Activated CD4-positive, alpha-beta memory T cell treated with anti-CD3 and anti-CD28 coated beads, Interleukin-2, amount 10 ng/mL, durations not matched to agents 7 days and 5 days (primary cell): ENCODE results near the gene ST6GALNAC4. TPM values are rescaled to one million over a fixed set of nuclear protein-coding genes. Genes with fewer than 3 reads are reported as not detected.

Experiments used
- CTCF ChIA-PET: fragments of 350-600 bp; sonication (Branson Sonifier 250); formaldehyde crosslinking; loops from one replicate; lab custom pipeline; 2021; ENCODE audit warnings: antibody characterized with exemption, inconsistent platforms; lab: Charles Lee
- POLR2A ChIA-PET: fragments of 350-600 bp; sonication (Branson Sonifier 250); formaldehyde crosslinking; loops from one replicate; lab custom pipeline; 2021; ENCODE audit warnings: antibody characterized with exemption; lab: Charles Lee
- DNase-seq: peaks from one replicate; pipeline ENCODE4 v3.0.0-alpha.2; 2020
- H3K27ac Mint-ChIP-seq: one replicate; pipeline ENCODE4 v1.8.0; 2021; ENCODE audit warnings: mild to moderate bottlenecking, mixed read lengths
- H3K27me3 Mint-ChIP-seq: one replicate; pipeline ENCODE4 v1.8.0; 2021; ENCODE audit warnings: mixed read lengths
- H3K36me3 Mint-ChIP-seq: one replicate; pipeline ENCODE4 v1.8.0; 2021; ENCODE audit warnings: low read depth, mixed read lengths
- H3K4me1 Mint-ChIP-seq: one replicate; pipeline ENCODE4 v1.8.0; 2021; ENCODE audit warnings: mixed read lengths
- H3K4me3 Mint-ChIP-seq: one replicate; pipeline ENCODE4 v1.8.0; 2021; ENCODE audit warnings: mild to moderate bottlenecking, mixed read lengths
- H3K9me3 Mint-ChIP-seq: one replicate; pipeline ENCODE4 v1.8.0; 2021; ENCODE audit warnings: mixed read lengths
- total RNA-seq, 2 experiments: library from RNA; stranded (reverse); gene quantifications; one replicate each; pipeline ENCODE4 v1.2.3, GENCODE V29; 2021

Gene ST6GALNAC4
- total RNA-seq, 2 experiments from 2014 or later = 19.4 to 21.5 TPM

GRCh38 chr9:127869310-127870152 lies 47.3 kb downstream of the ST6GALNAC4 start:
- DNase-seq = peak; percentile 83
- Mint-ChIP-seq H3K36me3 (peaks cover 19% of the 10 kb centered on the region), H3K27ac (no peak overlapping the region), H3K9me3 (no peaks in the 10 kb centered on the region), H3K4me1 (peaks cover 17% of the 10 kb centered on the region), H3K4me3 (no peak overlapping the region), H3K27me3 (no peaks in the 10 kb centered on the region)
- ChIA-PET POLR2A (interaction anchor here (0.7 to 2.2 kb wide), 12 partner anchors 9 to 419 kb away, joined by 3 to 9 read pairs (median 4); partner anchors contain the start of genes CDK9, FPGS, LRSAM1 and RPL12), CTCF (interaction anchor here (0.6 to 5.9 kb wide), 51 partner anchors 8 to 742 kb away, joined by 3 to 49 read pairs (median 5); partner anchors contain the start of genes CDK9, ENG, FPGS and PIP5KL1)

- Mint-ChIP-seq H3K27ac (no peak overlapping the region), H3K4me1 (peaks cover 18% of the 10 kb centered on the region), H3K9me3 (no peaks in the 10 kb centered on the region), H3K36me3 (peaks cover 19% of the 10 kb centered on the region), H3K4me3 (no peak overlapping the region), H3K27me3 (no peaks in the 10 kb centered on the region)
- CTCF ChIA-PET = interaction anchor here (1.0 to 5.9 kb wide), 12 partner anchors 13 to 281 kb away, joined by 3 to 49 read pairs (median 9); partner anchors contain the start of genes CDK9, ENG, SH2D3C and ST6GALNAC4
- POLR2A ChIA-PET = interaction anchor here (1.0 to 1.9 kb wide), 4 partner anchors 15 to 83 kb away, joined by 4 to 8 read pairs (median 4); partner anchors contain the start of genes CDK9 and FPGS
- DNase-seq = no peak
Measured at GRCh38 chr9:127868278-127868902, 48.5 kb downstream of the ST6GALNAC4 start.

GRCh38 chr9:127867356-127868277 lies 49.2 kb downstream of the ST6GALNAC4 start:
- H3K4me1 Mint-ChIP-seq = peaks cover 24% of the 10 kb centered on the region
- no peak overlapping the region for H3K4me3 Mint-ChIP-seq
- no peak overlapping the region for H3K27ac Mint-ChIP-seq
- peaks cover 19% of the 10 kb centered on the region for H3K36me3 Mint-ChIP-seq
- DNase-seq = no peak
- H3K27me3 Mint-ChIP-seq = no peaks in the 10 kb centered on the region
- ChIA-PET CTCF (interaction anchor here (0.6 to 1.3 kb wide), 2 partner anchors 25 to 133 kb away, joined by 3 to 4 read pairs; partner anchors contain the start of gene TOR2A), POLR2A (interaction anchor here (1.2 kb wide), 1 partner anchor 15 kb away, joined by 4 read pairs; no protein-coding TSS in a partner anchor)
- H3K9me3 Mint-ChIP-seq = no peaks in the 10 kb centered on the region

GRCh38 chr9:127866535-127866934 lies 50.3 kb downstream of the ST6GALNAC4 start:
- no peaks in the 10 kb centered on the region for H3K27me3 Mint-ChIP-seq
- peaks cover 19% of the 10 kb centered on the region for H3K36me3 Mint-ChIP-seq
- H3K27ac Mint-ChIP-seq = no peak overlapping the region
- ChIA-PET CTCF (interaction anchor here (1.3 kb wide), 1 partner anchor 132 kb away, joined by 4 read pairs; the partner anchor contains the start of gene TOR2A), POLR2A (no interaction called here)
- no peak overlapping the region for H3K4me3 Mint-ChIP-seq
- no peak for DNase-seq
- H3K9me3 Mint-ChIP-seq = no peaks in the 10 kb centered on the region
- peaks cover 35% of the 10 kb centered on the region for H3K4me1 Mint-ChIP-seq

DNA sequence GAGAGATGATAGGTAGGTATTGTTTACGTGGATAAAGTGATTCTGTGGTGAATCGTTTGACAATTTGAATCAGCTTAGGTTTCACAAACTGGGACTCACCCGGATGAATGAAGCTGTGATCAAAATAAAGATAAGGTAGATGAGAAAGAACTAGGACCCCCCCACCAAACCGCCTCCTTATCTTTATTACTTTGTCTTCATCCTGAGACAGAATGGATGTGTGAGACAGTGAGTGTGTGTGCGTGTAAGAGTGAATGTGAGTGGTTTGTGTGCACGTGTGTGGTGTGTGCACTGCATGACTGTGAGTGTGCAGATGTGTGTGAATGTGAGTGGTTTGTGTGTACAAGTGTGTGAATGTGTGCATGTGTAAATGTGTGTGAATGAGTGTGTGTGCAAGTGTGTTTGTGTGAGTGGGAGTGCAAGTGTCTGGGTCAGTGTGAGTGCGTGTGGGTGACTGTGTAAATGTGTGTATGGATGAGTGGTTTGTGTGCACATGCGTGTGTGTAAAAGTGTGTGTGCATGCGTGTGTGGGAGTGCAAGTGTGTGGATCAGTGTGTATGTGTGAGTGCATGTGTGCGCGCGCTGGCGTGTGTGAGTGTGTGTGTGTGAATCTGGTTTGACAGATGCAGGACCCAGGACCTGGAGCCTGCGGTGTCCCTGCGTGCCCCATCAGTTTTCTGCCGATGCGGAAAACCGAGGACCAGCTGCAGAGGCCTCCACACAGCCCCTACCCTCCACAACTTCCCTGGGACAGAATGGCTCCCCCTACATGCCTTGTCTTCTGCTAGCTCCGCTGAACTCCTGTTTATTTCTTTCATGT lies 51.0 kb downstream of the ST6GALNAC4 start:
- Mint-ChIP-seq H3K4me1 (peaks cover 41% of the 10 kb centered on the region), H3K27ac (peak overlapping the region; percentile 38), H3K9me3 (no peaks in the 10 kb centered on the region), H3K27me3 (no peaks in the 10 kb centered on the region), H3K36me3 (peaks cover 19% of the 10 kb centered on the region), H3K4me3 (no peak overlapping the region)
- peak; percentile 40 for DNase-seq
- CTCF ChIA-PET = interaction anchor here (0.7 to 3.5 kb wide), 4 partner anchors 40 to 258 kb away, joined by 3 to 18 read pairs (median 5); partner anchors contain the start of gene TOR2A
- POLR2A ChIA-PET = interaction anchor here (1.0 to 1.4 kb wide), 4 partner anchors 12 to 90 kb away, joined by 3 to 4 read pairs (median 3); partner anchors contain the start of gene PIP5KL1

- Mint-ChIP-seq H3K36me3 (peaks cover 14% of the 10 kb centered on the region), H3K27me3 (no peaks in the 10 kb centered on the region), H3K27ac (peak overlapping the region; percentile 85), H3K9me3 (no peaks in the 10 kb centered on the region), H3K4me3 (no peak overlapping the region), H3K4me1 (peaks cover 41% of the 10 kb centered on the region)
- CTCF ChIA-PET = interaction anchor here (1.8 to 3.5 kb wide), 2 partner anchors 58 to 128 kb away, joined by 7 to 18 read pairs; partner anchors contain the start of gene TOR2A
- DNase-seq = no peak
- POLR2A ChIA-PET = interaction anchor here (1.0 to 1.8 kb wide), 7 partner anchors 9 to 128 kb away, joined by 3 to 7 read pairs (median 4); partner anchors contain the start of genes ENG and TOR2A
Measured at GRCh38 chr9:127863191-127863621, 53.6 kb downstream of the ST6GALNAC4 start.

GRCh38 chr9:127862075-127863011 lies 54.5 kb downstream of the ST6GALNAC4 start:
- CTCF ChIA-PET = interaction anchor here (1.0 to 3.5 kb wide), 3 partner anchors 8 to 127 kb away, joined by 7 to 18 read pairs (median 7); partner anchors contain the start of gene TOR2A
- H3K27ac Mint-ChIP-seq = peak overlapping the region; percentile 85
- H3K4me3 Mint-ChIP-seq = peak overlapping the region; percentile 18

GRCh38 chr9:127860779-127861178 lies 56.1 kb downstream of the ST6GALNAC4 start:
- peaks cover 36% of the 10 kb centered on the region for H3K4me1 Mint-ChIP-seq
- H3K4me3 Mint-ChIP-seq = no peak overlapping the region
- ChIA-PET POLR2A (interaction anchor here (0.9 kb wide), 1 partner anchor 75 kb away, joined by 3 read pairs; the partner anchor contains the start of gene CDK9), CTCF (interaction anchor here (0.6 to 1.1 kb wide), 4 partner anchors 9 to 276 kb away, joined by 3 to 7 read pairs (median 4); partner anchors contain the start of gene TOR2A)
- no peaks in the 10 kb centered on the region for H3K27me3 Mint-ChIP-seq
- H3K9me3 Mint-ChIP-seq = no peaks in the 10 kb centered on the region
- peaks cover 9% of the 10 kb centered on the region for H3K36me3 Mint-ChIP-seq
- H3K27ac Mint-ChIP-seq = peak overlapping the region; percentile 21
- DNase-seq = no peak

More at GRCh38 chr9:127862075-127863011, 54.5 kb downstream of the ST6GALNAC4 start:
- Mint-ChIP-seq H3K4me1 (peaks cover 41% of the 10 kb centered on the region), H3K27me3 (no peaks in the 10 kb centered on the region), H3K36me3 (peaks cover 11% of the 10 kb centered on the region), H3K9me3 (no peaks in the 10 kb centered on the region)
- POLR2A ChIA-PET = interaction anchor here (0.6 to 1.8 kb wide), 6 partner anchors 8 to 128 kb away, joined by 3 to 6 read pairs (median 4); partner anchors contain the start of genes ENG and TOR2A
- DNase-seq = peak; percentile 71

DNA sequence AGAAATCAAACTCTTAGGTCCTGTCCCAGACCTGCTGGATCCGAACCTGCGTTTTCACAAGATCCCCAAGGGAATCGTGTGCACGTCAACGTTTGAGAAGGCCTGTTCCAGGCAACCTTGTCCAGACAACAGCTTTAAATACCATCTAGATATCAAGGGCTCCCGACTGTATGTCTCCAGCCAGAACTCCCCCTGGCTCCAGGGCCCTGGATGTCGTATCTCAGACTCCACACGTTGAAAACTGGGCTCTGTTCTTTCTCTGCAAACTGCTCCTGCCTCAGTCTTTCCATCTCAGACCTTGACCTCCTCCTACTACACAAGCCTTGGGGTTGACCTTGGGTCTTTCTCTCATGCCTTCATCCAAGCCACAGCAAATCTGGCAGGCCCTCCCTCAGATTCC lies 56.6 kb downstream of the ST6GALNAC4 start:
- H3K27ac Mint-ChIP-seq = no peak overlapping the region
- CTCF ChIA-PET = interaction anchor here (0.6 to 1.1 kb wide), 2 partner anchors 125 to 275 kb away, joined by 3 to 5 read pairs; partner anchors contain the start of gene TOR2A
- peaks cover 4% of the 10 kb centered on the region for H3K36me3 Mint-ChIP-seq
- H3K9me3 Mint-ChIP-seq = no peaks in the 10 kb centered on the region
- no peak for DNase-seq
- POLR2A ChIA-PET = interaction anchor here (0.9 kb wide), 1 partner anchor 74 kb away, joined by 3 read pairs; the partner anchor contains the start of gene CDK9
- no peak overlapping the region for H3K4me3 Mint-ChIP-seq
- H3K4me1 Mint-ChIP-seq = peaks cover 31% of the 10 kb centered on the region
- H3K27me3 Mint-ChIP-seq = no peaks in the 10 kb centered on the region

DNA sequence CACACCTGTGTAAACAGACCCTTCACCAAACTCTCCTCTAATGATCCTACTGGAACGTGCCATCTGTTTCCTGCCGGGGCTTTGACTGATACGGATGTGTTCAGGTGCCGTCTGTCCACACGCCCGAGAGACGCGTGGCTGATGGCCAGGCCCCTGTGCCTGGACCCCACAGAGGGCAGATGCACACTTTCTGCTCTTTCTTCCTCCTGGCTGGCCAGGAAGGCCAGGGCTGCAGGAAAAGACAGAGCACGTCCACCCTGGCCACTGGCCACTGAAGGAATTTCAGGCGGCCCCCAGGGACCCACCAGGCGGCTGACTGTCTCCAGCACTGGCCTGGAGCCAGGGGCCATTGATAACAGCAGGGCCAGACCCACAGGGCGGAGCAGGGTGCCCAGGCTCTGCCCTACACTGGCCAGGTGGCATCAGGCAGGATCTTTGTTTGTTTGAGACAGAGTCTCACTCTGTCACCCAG lies 58.8 kb downstream of the ST6GALNAC4 start:
- Mint-ChIP-seq H3K9me3 (no peaks in the 10 kb centered on the region), H3K27me3 (no peaks in the 10 kb centered on the region), H3K27ac (no peak overlapping the region), H3K36me3 (no peaks in the 10 kb centered on the region), H3K4me3 (no peak overlapping the region), H3K4me1 (peaks cover 32% of the 10 kb centered on the region)
- ChIA-PET POLR2A (no interaction called here), CTCF (interaction anchor here (1.7 kb wide), 1 partner anchor 14 kb away, joined by 3 read pairs; no protein-coding TSS in a partner anchor)
- no peak for DNase-seq
